Coronary artery (tissue), 2 donors: ENCODE measurements around the gene RETREG1.

Source experiments
- DNase-seq: peaks from one replicate; pipeline ENCODE4 v3.0.0-alpha.2; 2017; ENCODE audit warnings: low spot score
- H3K27ac ChIP-seq, 2 donors: fragments of 200-600 bp; sonication (generic); one replicate each; pipeline ENCODE4 v1.5.1; 2016 to 2019
- H3K4me3 ChIP-seq: fragments of 200-600 bp; sonication (generic); 2 replicates; pipeline ENCODE4 v1.5.1; 2016; ENCODE audit warnings: mild to moderate bottlenecking, moderate library complexity
- CTCF ChIP-seq: fragments of 200-600 bp; sonication (generic); IDR thresholded peaks from one replicate; pipeline ENCODE4 v1.5.1; 2019; ENCODE audit warnings: antibody characterized with exemption

The RETREG1 gene

GRCh38 chr5:16528382-16529110 is 88.3 kb downstream of the RETREG1 start:
- DNase-seq = no peak
- no peak overlapping the region for H3K4me3 ChIP-seq
- TF ChIP-seq CTCF = no peak
- H3K27ac ChIP-seq = no peak overlapping the region

- no peak for TF ChIP-seq CTCF
- H3K4me3 ChIP-seq = no peak overlapping the region
- DNase-seq = no peak
- no peak overlapping the region for H3K27ac ChIP-seq
These were observed 91.1 kb downstream of the RETREG1 start for GRCh38 chr5:16525651-16526050.

- Histone ChIP-seq H3K27ac (no peak overlapping the region), H3K4me3 (no peak overlapping the region)
- no peak for DNase-seq
- TF ChIP-seq CTCF = no peak
These were observed 92.5 kb downstream of the RETREG1 start for GRCh38 chr5:16524286-16524685.

GRCh38 chr5:16521521-16522483 is 95.0 kb downstream of the RETREG1 start:
- H3K27ac ChIP-seq = no peak overlapping the region
- no peak overlapping the region for H3K4me3 ChIP-seq
- no peak for DNase-seq
- TF ChIP-seq CTCF = no peak

- Histone ChIP-seq H3K27ac (no peak overlapping the region), H3K4me3 (no peak overlapping the region)
- no peak for DNase-seq
- no peak for TF ChIP-seq CTCF
These were observed 96.0 kb downstream of the RETREG1 start for GRCh38 chr5:16520841-16521240.

GRCh38 chr5:16519435-16519834 is 97.4 kb downstream of the RETREG1 start:
- DNase-seq = no peak
- Histone ChIP-seq H3K27ac (no peak overlapping the region), H3K4me3 (no peak overlapping the region)
- TF ChIP-seq CTCF = no peak
